Panc1 (cell line): ENCODE measurements around the gene SERTAD3. TPM values are rescaled to one million over a fixed set of nuclear protein-coding genes. Genes with fewer than 3 reads are reported as not detected.
"Not testable (repeated sequence)": the region's sequence is repeated elsewhere in the genome, so short reads cannot be mapped to it uniquely, and the experiment has no call there.

ENCODE experiments used
- ATAC-seq: fragments of 200-7000 bp; cut with Tn5 transposase; 2 replicates; pipeline ENCODE4 v1.9.1; 2020; ENCODE audit warnings: mild to moderate bottlenecking, moderate library complexity
- BruUV-seq: library from RNA; stranded (reverse); fragments of 400-500 nt; replicated peaks from 2 replicates; lab custom pipeline; 2021; lab: Mats Ljungman, UMichigan
- CTCF ChIA-PET: fragments of 300-600 bp; sonication (Branson Sonifier 250); formaldehyde crosslinking; loops from one replicate; lab custom pipeline; 2022; ENCODE audit warnings: antibody characterized with exemption; lab: Charles Lee
- POLR2A ChIA-PET: fragments of 300-600 bp; sonication (Branson Sonifier 250); formaldehyde crosslinking; loops from one replicate; lab custom pipeline; 2022; ENCODE audit warnings: antibody characterized with exemption; lab: Charles Lee
- DNase-seq: peaks from one replicate; pipeline ENCODE4 v3.0.0-alpha.2; 2010; ENCODE audit warnings: low read depth, low spot score
- H3K27ac ChIP-seq: 2 replicates; pipeline ENCODE4 v1.5.1; 2011; ENCODE audit warnings: mild to moderate bottlenecking, low read length, inconsistent platforms
- H3K27me3 ChIP-seq: fragments of 200-500 bp; sonication (Bioruptor generic); 2 replicates; pipeline ENCODE4 v1.6.0; 2014; ENCODE audit warnings: low read length, inconsistent platforms; ENCODE audit not compliant: control insufficient read depth, insufficient read depth
- H3K36me3 ChIP-seq: fragments of 200-500 bp; sonication (Bioruptor generic); 2 replicates; pipeline ENCODE4 v1.5.1; 2014; ENCODE audit warnings: inconsistent platforms, mild to moderate bottlenecking, low read length, moderate library complexity; ENCODE audit not compliant: control insufficient read depth, insufficient read depth
- H3K4me1 ChIP-seq: 2 replicates; pipeline ENCODE4 v1.5.1; 2011; ENCODE audit warnings: inconsistent platforms, mild to moderate bottlenecking, low read length, moderate library complexity; ENCODE audit not compliant: control insufficient read depth, insufficient read depth
- H3K4me3 ChIP-seq, 2 experiments: 2 replicates each; pipeline ENCODE4 v1.5.1; 2011 to 2012; ENCODE audit warnings: low read depth in 2 of 2, low read length in 2 of 2, mild to moderate bottlenecking in 2 of 2, inconsistent platforms in 1 of 2, moderate library complexity in 1 of 2
- H3K9me3 ChIP-seq: fragments of 200-500 bp; sonication (Bioruptor generic); 2 replicates; pipeline ENCODE4 v1.5.1; 2014; ENCODE audit warnings: low read depth, mild to moderate bottlenecking, inconsistent platforms, low read length, moderate library complexity; ENCODE audit not compliant: control insufficient read depth, insufficient read depth
- POLR2AphosphoS5 ChIP-seq: IDR thresholded peaks from 2 replicates; pipeline ENCODE4 v1.6.1; 2012; ENCODE audit warnings: mild to moderate bottlenecking, low read depth, low read length, moderate library complexity
- REST ChIP-seq, 2 experiments: IDR thresholded peaks; 2 replicates each; pipeline ENCODE4 v1.6.1; 2011 to 2012; ENCODE audit warnings: low read depth in 2 of 2, control low read depth in 1 of 2, low read length in 1 of 2, mild to moderate bottlenecking in 1 of 2, moderate library complexity in 1 of 2; ENCODE audit not compliant: insufficient read depth in 1 of 2
- SIN3A ChIP-seq: IDR thresholded peaks from 2 replicates; pipeline ENCODE4 v1.6.1; 2012; ENCODE audit warnings: low read depth, mild to moderate bottlenecking, low read length, moderate library complexity, borderline replicate concordance; ENCODE audit not compliant: insufficient read depth
- TCF7L2 ChIP-seq: IDR thresholded peaks from 2 replicates; pipeline ENCODE4 v1.6.1; 2011; ENCODE audit warnings: mild to moderate bottlenecking, low read depth, low read length, inconsistent platforms
- in situ Hi-C: cut with HindIII; loops from 2 replicates; pipeline ENCODE4 v1.10.0; 2016; ENCODE audit warnings: low sequenced_read_pairs, low pct_unique_long_range_greater_than_20kb
- intact Hi-C: fragments of 100-400 bp; cut with micrococcal nuclease; formaldehyde crosslinking; loops from one replicate; pipeline ENCODE4 v1.10.0; 2022; ENCODE audit not compliant: unreplicated experiment
- total RNA-seq: library from RNA; stranded (reverse); gene quantifications from one replicate; pipeline ENCODE4 v1.2.1, GENCODE V29; 2021; ENCODE audit not compliant: unreplicated experiment
- TF ChIP-seq, protein P1 (sequence below): fragments of 450-650 bp; IDR thresholded peaks from 2 replicates; pipeline ENCODE4 v1.5.1; 2017; ENCODE audit warnings: mild to moderate bottlenecking

The SERTAD3 gene
- total RNA-seq, 1 experiment from 2014 or later = 35.7 TPM

DNA sequence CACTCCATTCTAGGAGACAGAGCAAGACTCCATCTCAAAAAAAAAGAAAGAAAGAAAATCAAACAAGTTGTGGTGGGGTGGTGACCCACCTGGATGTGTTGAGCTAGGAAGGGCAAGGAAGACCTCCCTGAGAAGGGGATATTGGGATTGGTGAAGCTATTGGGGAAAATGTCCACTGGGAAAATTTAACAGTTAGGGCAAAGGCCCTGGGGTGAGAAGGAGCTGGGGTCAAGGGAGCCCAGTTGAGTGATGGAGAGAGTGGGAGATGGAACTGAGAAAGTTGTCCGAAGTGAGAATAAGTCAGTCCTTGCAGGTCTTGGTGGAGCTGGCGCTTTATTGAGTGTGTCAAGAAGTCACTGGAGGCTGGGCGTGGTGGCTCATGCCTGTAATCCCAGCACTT lies 5.9 kb downstream of the SERTAD3 start:
- BruUV-seq = no TSS peak
- intact Hi-C loops = no loop called here
- peaks cover 11% of the 10 kb centered on the region for H3K4me1 ChIP-seq
- in situ Hi-C loops = no loop called here
- ATAC-seq (no peak), DNase-seq (no peak)
- H3K27me3 ChIP-seq = no peaks in the 10 kb centered on the region
- CTCF ChIA-PET = no interaction called here
- H3K9me3 ChIP-seq = no peaks in the 10 kb centered on the region
- H3K36me3 ChIP-seq = peaks cover 5% of the 10 kb centered on the region
- TF ChIP-seq POLR2AphosphoS5 = no peak
- TF ChIP-seq REST (IDR thresholded peaks at IDR 0.05; ENCODE audit: insufficient read depth in 1 of 2, low read depth in 2 of 2, low read length in 1 of 2) = no peak
- no peak for TF ChIP-seq SIN3A
- TF ChIP-seq, protein P1, sequence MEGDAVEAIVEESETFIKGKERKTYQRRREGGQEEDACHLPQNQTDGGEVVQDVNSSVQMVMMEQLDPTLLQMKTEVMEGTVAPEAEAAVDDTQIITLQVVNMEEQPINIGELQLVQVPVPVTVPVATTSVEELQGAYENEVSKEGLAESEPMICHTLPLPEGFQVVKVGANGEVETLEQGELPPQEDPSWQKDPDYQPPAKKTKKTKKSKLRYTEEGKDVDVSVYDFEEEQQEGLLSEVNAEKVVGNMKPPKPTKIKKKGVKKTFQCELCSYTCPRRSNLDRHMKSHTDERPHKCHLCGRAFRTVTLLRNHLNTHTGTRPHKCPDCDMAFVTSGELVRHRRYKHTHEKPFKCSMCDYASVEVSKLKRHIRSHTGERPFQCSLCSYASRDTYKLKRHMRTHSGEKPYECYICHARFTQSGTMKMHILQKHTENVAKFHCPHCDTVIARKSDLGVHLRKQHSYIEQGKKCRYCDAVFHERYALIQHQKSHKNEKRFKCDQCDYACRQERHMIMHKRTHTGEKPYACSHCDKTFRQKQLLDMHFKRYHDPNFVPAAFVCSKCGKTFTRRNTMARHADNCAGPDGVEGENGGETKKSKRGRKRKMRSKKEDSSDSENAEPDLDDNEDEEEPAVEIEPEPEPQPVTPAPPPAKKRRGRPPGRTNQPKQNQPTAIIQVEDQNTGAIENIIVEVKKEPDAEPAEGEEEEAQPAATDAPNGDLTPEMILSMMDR = no peak
- TF ChIP-seq TCF7L2 = no peak
- H3K27ac ChIP-seq = no peak overlapping the region
- no peak overlapping the region for H3K4me3 ChIP-seq
- POLR2A ChIA-PET = interaction anchor here (0.7 to 0.9 kb wide), 2 partner anchors 12 to 27 kb away, joined by 4 to 5 read pairs; no protein-coding TSS in a partner anchor

GRCh38 chr19:40433391-40434216 lies 10.5 kb downstream of the SERTAD3 start:
- in situ Hi-C loops (no loop called here), intact Hi-C loops (no loop called here)
- H3K4me1 ChIP-seq = peaks cover 6% of the 10 kb centered on the region
- POLR2A ChIA-PET = interaction anchor here (0.6 to 0.7 kb wide), 2 partner anchors 30 to 292 kb away, joined by 10 to 16 read pairs; no protein-coding TSS in a partner anchor
- peak; percentile 98 for ATAC-seq
- H3K27ac ChIP-seq = peak overlapping the region; percentile 97
- no peaks in the 10 kb centered on the region for H3K9me3 ChIP-seq
- H3K27me3 ChIP-seq = no peaks in the 10 kb centered on the region
- CTCF ChIA-PET = interaction anchor here (0.6 to 0.7 kb wide), 2 partner anchors 30 to 32 kb away, joined by 5 to 7 read pairs; partner anchors contain the start of gene BLVRB
- no peak for DNase-seq
- no peaks in the 10 kb centered on the region for H3K36me3 ChIP-seq
- H3K4me3 ChIP-seq = peak overlapping the region; percentile 47 to 67
- TSS peak; percentile 100 for BruUV-seq
- TF ChIP-seq TCF7L2 (no peak), REST (IDR thresholded peaks at IDR 0.05; ENCODE audit: insufficient read depth in 1 of 2, low read depth in 2 of 2, low read length in 1 of 2) (no peak), SIN3A (0 out of 2 replicates have a peak, but pooled peaks have one; percentile 49), POLR2AphosphoS5 (peak; percentile 69)
- TF ChIP-seq, protein P1 = no peak

- intact Hi-C loops, BruUV-seq, ATAC-seq, H3K4me1 ChIP-seq, H3K9me3 ChIP-seq, in situ Hi-C loops, H3K36me3 ChIP-seq, DNase-seq, H3K27me3 ChIP-seq: not testable (repeated sequence)
- Histone ChIP-seq H3K4me3 (peak overlapping the region; percentile 47 to 67), H3K27ac (peak overlapping the region; percentile 97)
- POLR2A ChIA-PET = interaction anchor here (0.6 kb wide), 1 partner anchor 293 kb away, joined by 10 read pairs; no protein-coding TSS in a partner anchor
- CTCF ChIA-PET = interaction anchor here (0.6 to 0.7 kb wide), 2 partner anchors 29 to 33 kb away, joined by 5 to 7 read pairs; partner anchors contain the start of gene BLVRB
Measured at GRCh38 chr19:40432760-40433159, 11.4 kb downstream of the SERTAD3 start.
